H1 (cell line): ENCODE data around the gene CRADD.

Source experiments
- CTCF ChIP-seq, 3 experiments: IDR thresholded peaks; 1 replicate in 2 of 3; 2 replicates in 1 of 3; pipeline versions ENCODE4 v1.5.1 to v1.6.1; 2011; ENCODE audit warnings: low read length in 3 of 3, mild to moderate bottlenecking in 3 of 3, inconsistent platforms in 2 of 3, low read depth in 1 of 3, moderate library complexity in 1 of 3; ENCODE audit not compliant: insufficient read depth in 1 of 3; ENCODE audit errors: control extremely low read depth in 1 of 3
- TEAD4 ChIP-seq: IDR thresholded peaks from 2 replicates; pipeline ENCODE4 v1.6.1; 2012; ENCODE audit warnings: low read depth, low read length, inconsistent platforms, mixed read lengths
- USF2 ChIP-seq: IDR thresholded peaks from 2 replicates; pipeline ENCODE4 v1.6.1; 2011; ENCODE audit warnings: low read length, improper control_type of control experiment

GRCh38 chr12:93704122-93704521 is 26.9 kb downstream of the CRADD start:
- no peak for TF ChIP-seq USF2
- TF ChIP-seq TEAD4 = no peak
- TF ChIP-seq CTCF (IDR thresholded peaks at IDR 0.05; ENCODE audit: control extremely low read depth in 1 of 3, insufficient read depth in 1 of 3, low read depth in 1 of 3, low read length in 3 of 3) = no peak
